HG02623 (cell line): ENCODE data around the gene UCKL1.
"Not testable (repeated sequence)": the region's sequence is repeated elsewhere in the genome, so short reads cannot be mapped to it uniquely, and the experiment has no call there.

Source experiments
- ATAC-seq: cut with Tn5 transposase; IDR thresholded peaks from one replicate; pipeline ENCODE4 v1.9.1; 2021; ENCODE audit warnings: moderate library complexity; ENCODE audit not compliant: unreplicated experiment

Gene UCKL1

DNA sequence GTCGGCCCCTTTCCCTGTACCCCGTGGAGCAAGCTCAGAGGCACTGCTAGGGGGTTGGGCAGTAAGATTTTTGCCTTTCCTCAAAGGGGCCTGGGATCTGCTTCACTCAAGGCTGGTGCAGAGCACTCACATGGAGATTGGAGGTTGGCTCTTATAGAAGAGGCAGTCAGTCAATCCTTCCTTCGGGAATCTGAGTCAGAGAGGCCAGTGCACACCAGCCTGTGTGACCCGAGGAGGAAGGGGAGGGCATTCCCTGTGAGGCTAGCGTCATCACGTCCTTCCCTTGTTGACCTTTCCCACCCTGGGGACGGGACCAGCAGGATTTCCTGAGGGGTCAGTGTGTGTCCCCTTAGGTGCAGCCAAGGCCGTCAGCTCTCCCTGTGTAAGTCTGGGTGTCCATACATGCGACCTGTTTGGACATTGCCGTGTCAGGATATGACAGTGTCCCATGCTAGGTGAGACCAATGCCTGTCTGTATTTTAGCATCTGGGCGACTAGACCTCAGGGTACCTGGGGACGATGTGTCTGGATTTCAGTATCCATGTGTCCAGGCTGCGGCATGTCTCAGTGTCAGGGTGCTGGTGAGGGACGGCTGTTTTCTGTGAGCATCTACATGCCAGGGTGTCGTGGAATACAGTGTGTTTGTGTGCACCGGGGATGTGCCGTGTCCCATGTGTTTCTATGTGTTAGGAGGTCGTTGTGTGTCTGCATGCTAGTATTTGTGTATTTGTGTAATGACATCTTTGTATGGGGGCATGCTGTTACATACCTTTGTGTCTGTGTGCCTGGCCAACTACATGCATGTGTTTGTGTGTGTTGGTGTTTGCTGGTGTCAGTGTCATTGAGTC is 16.3 kb upstream of the UCKL1 start:
- no peak for ATAC-seq

DNA sequence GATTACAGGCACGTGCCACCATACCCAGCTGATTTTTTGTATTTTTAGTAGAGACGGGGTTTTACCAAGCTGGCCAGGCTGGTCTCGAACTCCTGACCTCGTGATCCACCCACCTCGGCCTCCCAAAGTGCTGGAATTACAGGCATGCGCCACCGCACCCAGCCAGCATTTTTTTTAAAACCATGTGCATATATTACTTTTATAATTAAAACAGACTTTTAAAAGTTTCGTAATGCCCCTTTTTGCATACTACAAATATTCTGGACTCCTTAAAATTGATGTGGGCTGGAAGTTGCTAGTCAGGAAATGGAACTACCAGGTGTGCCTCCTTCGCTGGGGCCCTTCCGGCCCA is 15.7 kb upstream of the UCKL1 start:
- ATAC-seq, result not testable (repeated sequence)

- no peak for ATAC-seq
These were observed 14.7 kb upstream of the UCKL1 start for GRCh38 chr20:63970714-63971431.

DNA sequence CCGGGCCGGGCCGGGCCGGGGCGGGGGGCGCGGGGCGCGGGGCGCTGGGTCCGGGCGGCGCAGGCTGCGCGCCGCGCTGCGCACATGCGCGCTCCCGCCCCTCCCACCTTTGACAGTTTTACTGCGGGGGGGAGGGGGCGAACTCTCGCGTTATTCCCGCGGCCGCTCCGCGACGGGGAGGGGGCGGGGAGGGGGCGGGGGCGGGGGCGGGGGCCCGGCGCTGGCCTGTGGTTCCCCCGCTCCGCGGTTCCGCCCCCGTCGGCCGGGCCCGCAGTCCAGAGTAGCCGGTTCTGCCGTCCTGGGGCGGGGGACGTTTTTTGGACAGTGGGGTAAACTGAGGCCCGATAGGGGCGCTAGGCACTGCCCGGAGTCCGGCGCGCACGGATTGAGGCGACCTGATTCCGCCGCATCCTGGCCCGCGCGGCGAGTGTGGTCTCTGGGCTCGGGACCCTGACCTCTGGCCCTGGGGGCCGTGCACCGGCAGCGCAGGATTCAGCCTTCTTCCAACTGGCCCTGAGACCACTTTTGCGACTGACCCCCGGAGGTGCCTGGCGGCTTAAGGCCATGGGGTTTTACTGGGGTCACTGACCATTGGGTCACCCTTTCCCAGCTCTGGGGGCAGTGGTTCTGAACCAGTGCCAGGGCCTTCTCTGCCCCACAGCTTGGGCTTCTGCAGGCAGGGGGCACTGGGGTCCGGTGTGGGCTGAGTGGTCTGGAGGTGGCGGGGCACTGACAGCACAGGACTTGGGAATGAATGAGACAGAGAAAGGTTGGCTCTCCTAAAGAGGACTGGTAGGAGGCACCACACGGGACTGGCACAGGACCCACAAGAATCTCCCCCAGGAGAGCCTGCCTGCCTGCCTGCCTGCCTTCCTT is 13.9 kb upstream of the UCKL1 start, which contains the start of gene ZNF512B:
Gene ZNF512B (minus strand): TSS at position 93 of the 876 bp plus-strand sequence. CDS start 1,980 bp downstream, outside the sequence.
- ATAC-seq, result no peak

DNA sequence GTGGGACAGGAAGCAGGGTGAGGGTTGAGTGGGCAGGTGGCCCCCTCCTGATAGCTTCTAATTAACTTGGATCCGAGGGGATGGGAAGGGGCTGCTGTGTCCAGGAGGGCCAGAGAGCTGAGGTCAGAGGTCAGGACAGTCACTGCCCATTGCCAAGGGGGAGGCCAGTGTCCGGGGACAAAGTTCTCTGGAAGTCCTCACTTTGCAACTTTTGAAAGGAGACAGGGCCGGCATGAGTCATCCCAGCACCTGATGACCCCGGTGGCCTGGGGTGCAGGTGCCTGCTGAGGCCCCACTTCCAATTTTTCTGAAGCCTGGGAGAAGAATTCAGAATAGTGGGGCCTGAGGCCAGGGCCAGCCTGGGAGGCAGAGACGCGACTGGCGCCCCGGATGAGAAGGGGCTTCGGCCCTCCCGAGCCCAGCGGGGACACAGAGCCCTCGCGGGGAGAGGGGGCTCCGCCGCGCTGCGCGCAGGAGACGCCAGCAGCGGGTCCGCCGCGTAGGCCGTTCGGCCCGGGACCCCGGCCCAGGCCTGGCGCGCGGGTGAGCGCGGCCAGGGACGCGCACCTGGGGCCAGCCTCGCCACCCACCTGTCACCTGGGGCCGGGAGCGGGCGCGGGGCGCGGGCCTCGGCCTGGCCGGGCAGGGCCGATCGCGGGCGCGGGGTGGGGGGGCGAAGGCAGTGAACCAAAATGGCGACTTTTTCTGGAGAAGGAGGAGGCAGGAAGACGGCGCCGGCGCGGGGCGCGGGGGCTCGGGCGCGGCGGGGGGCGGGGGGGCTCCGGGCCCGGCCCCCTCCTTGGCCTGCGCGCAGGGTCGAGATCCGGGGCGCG is 12.9 kb upstream of the UCKL1 start:
- no peak for ATAC-seq

DNA sequence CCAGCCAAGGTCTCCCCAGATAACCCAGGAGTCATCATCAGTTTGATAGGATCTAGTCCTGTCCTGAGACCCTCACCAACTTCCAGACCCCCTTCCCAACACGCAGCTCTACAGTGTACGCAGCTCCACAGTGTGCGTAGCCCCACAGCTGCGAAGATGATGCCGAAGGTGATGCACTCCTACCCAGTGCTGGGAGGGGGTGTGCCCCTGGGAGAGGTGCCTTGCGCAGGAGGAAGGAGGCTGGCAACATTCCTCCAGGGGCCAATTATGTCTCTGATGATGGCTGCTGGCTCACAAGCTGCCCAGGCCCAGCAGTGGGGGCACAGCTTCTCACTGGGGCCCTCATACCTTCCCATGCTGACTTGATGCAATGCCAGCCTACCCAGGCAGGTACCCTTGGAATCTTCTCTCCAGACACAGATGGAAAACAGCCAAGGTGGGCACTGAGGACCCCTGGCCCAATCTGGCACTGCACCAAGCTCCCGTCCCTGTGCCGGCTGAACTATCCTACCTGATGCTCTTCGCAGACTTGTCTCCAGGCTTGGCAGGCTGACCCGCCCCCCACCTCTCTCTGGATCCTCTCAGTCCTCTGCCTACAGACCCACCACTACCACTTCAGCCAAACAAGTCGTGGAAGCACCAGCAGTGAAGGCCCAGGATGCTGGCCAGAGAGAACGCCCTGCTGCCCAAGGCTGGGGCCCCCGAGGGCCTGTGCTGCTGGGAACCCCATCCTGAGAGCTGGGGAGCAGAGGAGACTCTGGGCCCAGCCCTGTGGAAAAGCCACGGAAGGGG is 12.1 kb upstream of the UCKL1 start:
- no peak for ATAC-seq

DNA sequence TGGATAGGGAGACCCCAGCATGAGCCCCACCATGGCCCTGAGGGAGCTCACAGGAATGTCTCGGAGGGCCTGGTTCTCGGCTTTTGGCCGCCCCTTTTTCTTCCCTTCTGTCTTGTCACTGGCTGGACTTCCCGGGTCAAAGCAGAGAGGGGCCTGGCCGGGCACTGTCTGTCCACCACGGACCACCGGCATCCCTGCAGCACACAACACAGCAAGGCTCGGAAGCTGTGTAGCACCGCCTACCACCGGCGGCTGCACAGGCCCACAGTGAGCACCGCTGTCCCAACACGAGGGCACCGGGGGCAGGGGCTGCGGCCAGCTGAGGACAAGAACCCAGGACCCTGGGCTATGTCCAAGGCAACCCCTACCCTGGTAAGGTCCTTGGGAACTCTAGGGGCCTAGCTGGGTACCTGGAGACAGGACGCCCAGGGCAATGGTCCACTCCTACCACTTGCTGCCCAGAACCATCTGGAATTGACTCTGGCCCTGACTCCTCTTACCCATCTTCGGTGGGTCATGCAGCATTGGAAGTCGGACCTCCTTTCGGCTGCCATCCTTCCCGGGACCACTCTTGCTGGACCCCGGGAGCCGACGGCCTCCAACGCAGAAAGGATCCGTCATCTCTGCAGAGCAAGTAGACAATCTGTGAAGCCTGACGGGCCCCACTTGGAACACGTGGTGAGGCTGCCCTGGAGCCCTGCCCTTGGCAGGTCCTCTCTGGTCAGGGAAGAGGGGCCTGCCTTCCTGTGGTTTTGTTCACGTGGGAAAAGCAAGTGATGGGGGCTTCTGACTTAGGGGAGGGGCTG is 11.3 kb upstream of the UCKL1 start:
- no peak for ATAC-seq

- no peak for ATAC-seq
These were observed 10.7 kb upstream of the UCKL1 start for GRCh38 chr20:63966944-63967322.

- no peak for ATAC-seq
These were observed 10.1 kb upstream of the UCKL1 start for GRCh38 chr20:63966172-63966943.

DNA sequence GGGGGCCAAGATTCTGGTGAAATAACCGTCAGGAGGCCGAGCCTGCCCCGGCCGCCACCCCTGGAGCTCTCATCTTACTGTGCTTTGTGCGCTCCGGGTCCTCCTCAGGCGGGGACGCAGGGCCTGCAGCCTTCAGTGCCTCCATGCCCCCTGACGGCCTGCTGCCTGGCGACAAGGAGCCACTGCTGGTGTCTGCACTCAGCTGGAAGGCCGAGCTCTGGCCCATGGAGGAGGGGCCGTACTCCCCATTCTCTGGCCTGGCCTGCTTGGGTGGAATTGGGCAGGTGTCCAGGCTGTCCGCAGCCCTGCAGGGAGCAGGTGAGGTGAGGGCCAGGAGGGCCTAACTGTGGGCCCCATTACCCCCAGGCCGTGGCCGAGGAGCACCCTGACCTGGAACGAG is 8.2 kb upstream of the UCKL1 start:
- no peak for ATAC-seq

GRCh38 chr20:63963784-63964301 is 7.6 kb upstream of the UCKL1 start:
- ATAC-seq, result no peak

GRCh38 chr20:63963348-63963741 is 7.1 kb upstream of the UCKL1 start:
- no peak for ATAC-seq

GRCh38 chr20:63962426-63963347 is 6.5 kb upstream of the UCKL1 start:
- ATAC-seq, result no peak

- no peak for ATAC-seq
These were observed 5.6 kb upstream of the UCKL1 start for GRCh38 chr20:63961664-63962425.

- ATAC-seq, result not testable (repeated sequence)
These were observed 4.7 kb upstream of the UCKL1 start for GRCh38 chr20:63960654-63961621.
